RCC 7860 (cell line): ENCODE data around the gene UPF2.
A peak's percentile ranks its signal among the peaks of the same experiment; 100 is the strongest.

Experiments
- DNase-seq: peaks from one replicate; pipeline ENCODE4 v3.0.0-alpha.2; 2015; ENCODE audit warnings: low spot score
- FAIRE-seq: peaks from 2 replicates; lab custom pipeline; 2012; peaks lifted over from hg19 to GRCh38; lab: Jason Lieb, UNC

Gene UPF2

DNA sequence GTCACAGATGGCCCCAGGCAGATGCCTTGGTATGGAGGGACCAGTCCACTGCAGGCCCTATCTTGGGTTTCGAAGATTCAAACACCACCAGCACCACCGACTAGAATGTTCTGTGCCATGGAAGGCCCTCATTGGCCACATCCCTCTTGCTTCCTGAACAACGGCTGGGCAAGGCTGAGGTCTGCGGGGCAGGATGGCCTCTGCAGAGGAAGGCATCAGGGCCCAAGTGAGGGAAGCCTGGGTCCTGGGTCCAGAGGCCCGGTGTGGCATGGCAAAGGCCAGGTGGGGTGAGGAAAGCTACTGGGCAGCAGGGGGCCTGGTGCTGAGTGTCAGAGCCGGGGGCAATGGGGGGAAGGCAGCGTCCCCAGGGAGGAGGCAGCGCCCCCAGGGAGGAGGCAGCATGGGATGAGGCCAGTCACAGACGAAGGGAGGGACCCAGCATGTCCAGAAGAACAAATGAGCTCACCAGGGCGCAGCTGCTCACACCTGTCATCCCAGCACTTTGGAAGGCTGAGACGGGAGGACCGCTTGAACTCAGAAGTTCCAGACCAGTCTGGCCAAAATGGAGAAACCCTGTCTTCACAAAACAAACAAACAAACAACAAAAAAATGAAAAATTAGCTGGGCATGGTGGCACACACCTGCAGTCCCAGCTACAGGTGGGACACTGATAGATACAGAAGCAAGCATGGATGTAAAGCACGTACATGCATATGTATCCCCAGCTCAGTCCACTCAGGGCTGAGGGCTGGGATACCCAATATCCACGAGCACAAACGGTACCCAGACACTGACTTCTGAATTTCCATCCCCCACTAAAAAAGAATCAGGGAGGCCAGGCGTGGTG, 155.0 kb downstream of the UPF2 start:
- FAIRE-seq (no peak), DNase-seq (no peak)

DNA sequence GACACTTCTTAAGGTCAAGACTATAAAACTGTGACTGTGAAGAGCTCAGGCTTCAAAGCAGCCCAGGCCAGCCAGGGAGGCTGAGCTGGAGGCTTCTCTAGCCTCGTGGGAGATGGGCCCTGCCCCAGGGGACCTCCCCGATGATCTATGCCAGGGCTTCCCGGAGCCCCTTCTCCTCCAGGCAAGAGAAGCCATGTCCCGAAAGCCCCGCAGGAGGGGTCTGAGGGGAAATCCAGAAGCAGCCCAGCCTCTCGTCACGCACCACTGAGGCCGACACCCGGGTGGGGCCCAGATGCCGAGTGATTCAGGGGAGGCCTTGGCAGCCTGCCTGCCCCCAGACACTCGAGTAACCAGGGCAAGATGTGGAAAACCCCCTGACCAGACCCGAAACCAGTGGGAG, 155.8 kb downstream of the UPF2 start:
- peak; percentile 88 for FAIRE-seq

DNA sequence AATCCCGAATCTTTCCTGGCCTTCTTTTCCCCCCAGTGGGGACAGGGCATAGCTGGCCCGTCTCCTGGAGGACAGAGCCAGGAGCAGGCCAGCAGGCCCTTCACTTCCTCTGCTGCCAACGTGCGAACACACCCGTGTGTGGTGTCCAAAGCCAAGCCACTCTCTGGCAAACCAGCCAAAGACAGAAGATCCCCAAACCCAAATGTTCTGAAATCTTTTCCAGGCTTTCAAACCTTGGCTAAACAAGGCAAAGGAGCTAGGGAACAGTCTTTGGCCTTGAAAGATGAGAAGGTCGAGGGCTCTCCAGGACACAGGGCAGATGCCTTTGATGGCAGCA, 156.5 kb downstream of the UPF2 start:
- DNase-seq (no peak), FAIRE-seq (no peak)

More for the DNA sequence above, 155.8 kb downstream of the UPF2 start:
- DNase-seq: peak; percentile 90

DNA sequence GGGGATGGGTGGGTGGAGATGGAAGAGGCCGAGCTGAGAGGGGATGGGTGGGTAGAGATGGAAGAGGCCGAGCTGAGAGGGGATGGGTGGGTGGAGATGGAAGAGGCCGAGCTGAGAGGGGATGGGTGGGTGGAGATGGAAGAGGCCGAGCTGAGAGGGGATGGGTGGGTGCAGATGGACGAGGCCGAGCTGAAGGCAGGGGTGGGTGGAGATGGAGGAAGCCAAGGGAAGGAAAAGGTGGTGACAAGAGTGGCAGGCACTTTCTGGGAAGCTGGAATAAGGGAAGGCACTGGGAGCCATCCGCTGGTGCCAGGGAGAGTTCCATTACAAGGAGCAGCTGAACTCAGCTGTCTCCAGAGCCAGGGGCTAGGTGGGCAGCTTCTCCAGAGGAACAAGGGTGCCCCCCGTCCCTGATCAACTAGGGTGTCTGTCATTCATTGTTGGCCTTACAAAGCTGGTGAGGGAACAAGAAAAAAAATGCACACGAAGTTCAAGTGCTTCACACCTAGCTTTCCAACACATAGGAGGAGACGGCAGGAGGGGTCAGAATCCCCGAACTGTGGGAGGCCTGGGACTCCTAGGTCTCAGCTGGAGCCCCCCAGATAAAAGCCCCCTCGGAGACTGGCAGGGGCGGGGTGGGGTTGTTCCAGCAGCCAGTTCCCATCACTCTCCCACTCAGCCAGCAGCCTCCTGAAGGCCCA, 157.0 kb downstream of the UPF2 start:
- FAIRE-seq (no peak), DNase-seq (no peak)

DNA sequence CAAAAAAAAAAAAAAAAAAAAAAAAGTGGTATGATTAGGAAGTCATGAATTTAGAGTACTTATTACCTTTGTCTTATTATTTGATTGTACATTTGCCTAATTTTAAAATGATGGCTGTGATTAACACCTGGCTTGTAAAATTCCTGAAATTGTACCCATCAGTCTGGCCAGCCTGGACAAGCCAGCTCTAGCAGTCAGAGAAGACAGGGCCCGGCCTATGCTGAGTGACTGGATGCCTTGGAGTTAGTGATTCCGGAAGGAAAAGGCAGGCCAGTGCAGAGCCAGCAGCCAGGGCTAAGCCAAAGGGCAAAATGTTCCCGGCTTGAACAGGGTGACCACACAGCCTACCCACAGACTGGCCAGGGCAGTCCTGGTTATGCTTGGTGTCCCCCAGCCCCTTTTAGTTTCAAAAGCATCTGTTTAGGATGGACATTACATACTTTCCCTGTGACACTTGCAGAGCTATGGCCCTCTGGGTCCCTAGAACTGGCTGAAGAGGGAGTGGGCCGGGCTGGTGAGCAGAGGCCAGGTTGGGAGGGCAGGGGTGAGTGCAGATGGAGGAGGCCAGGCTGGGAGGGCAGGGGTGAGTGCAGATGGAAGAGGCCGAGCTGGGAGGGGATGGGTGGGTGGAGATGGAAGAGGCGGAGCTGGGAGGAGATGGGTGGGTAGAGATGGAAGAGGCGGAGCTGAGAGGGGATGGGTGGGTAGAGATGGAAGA, 157.7 kb downstream of the UPF2 start:
- DNase-seq: no peak
- FAIRE-seq: no peak

DNA sequence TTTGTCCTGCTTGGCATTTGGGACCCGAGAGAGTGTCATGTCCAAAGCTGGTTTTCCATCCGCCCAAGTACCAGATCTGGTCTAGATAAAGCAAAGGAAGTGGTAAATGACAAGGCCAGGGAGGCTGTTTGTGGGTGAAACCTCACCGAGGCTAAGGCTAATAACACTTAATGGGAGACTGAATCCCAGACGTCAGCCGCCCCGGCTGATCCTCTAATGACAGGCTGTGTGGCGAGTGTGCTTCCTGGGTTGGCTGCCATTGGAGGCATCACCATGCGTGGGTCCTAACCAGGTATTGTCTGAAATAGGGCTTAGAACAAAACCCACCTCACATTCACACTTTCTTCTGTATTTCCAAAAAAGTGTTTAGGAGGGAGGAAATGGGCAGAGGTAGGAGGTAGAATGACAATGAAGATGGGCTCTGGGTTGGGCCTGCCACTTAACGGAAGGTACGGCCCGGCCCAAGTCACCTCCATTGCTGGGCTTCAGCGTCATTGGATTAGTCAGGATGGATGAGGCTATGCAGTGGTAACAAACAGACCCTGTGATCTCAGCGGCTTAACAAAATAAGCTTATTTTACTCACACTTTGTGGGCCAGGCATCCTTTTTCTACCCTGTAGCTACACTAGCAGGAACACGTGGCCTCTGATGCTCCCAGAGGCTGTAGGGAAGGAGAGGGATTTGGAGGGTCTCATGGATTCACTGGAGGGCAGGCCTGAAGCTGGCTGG, 159.8 kb downstream of the UPF2 start:
- DNase-seq (peak; percentile 93), FAIRE-seq (no peak)

DNA sequence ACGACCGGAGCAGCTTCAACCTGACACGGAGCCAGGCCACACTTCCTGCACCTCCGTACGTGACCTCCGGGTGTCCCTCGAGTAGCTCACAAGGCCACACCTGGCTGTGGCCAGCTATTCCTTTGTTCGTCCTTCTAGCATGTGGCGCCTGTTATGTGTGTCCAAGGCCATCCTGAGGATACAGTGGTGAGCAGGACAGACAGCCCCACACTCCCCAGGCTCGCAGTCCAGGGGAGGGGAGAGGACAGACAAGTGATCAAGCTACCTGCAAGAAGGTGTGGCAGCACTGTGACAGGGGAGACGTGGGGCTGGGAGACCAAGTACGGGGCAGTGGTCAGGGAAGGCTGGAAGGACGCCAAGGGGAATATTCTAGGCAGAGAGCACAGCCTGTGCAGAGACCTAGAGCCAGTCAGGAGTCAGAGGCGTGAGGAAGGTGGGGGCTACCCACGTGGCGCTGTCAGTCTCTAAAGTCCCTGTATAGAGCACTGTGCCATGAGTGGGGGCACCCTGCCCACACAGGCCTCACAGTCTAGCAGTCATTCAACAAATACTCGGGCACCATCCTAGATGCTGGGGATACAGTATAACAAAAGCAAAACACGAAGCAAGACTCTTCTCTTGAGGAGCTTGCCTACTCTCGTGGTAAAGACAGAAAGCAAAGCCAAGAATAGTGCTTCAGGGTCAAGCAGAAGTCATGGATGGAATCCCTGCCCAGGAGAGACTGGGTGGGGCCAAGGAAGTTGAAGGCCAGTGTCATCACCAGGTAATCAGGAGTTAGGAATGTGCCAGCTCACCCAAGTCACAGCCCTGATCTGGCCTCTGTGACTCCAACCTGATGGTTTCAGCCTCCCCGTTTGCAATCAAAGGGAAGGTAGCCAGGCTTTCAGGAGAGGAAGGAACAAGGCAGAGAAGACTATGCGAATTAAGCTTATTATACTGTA, 160.9 kb downstream of the UPF2 start:
- DNase-seq: peak; percentile 98

DNA sequence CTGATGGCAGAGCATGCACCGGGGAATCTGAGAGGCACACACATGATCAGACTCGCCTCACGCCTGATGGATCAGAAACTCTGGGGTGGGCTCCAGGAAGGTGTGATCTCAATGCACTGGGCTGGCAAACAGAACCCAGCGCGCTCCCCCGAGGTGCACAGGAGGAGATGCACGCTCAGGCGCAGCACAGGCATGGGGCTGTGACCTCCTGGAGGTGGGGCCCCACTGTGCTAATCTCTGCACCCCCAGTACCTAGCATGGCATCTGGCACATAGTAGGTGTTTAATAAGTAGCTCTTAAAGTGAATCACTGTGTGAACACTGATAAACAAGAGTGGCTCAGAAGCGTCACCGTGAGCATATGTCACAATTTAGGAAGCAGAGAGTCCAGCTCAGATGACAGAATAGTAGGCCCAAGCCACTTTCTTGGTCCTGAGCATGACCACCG, 161.6 kb downstream of the UPF2 start:
- no peak for FAIRE-seq
- DNase-seq: no peak

More for the DNA sequence above, 160.9 kb downstream of the UPF2 start:
- peak; percentile 92 for FAIRE-seq

DNA sequence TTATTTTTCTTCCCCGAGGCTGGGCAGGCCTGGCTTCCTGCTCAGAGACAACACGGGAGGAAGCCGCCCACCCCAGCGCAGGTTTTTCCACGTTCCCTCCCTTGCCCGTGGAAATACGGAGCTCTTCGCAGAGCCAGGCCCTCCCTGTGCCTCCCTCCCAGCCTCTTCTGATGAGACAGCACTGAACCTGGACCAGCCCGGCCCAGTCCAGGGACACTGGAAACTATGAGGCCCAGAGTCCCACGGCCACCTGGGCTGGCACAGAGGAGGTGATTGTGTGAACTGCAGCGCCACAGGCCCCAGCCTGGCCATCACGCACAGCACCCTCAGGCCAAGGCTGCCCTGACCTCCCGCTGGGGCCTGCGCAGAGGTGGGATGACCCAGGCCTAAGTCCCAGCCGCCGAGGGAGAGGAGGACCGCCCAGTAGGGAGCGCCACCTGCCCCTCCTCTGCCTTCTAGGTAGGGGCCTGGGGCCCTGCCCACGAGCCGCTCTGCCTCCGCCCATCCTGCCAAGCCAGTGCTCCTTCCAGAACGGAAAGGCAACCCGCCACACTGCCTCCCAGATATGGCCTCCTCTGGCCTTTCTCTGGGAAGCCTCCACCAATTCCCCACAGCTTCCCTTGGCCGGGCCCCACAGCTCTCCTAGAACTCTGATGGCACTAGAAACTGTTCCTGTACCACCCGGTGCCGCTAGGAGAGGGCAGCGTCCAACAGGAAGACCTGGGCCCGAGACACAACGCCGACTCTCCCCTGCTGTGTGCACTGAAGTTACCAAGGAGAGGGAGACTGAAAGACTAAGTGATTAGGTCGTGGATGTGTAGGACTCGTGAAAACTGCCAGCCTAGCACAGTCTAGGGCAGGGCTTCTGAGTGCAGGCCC, 162.2 kb downstream of the UPF2 start:
- DNase-seq (peak; percentile 59), FAIRE-seq (no peak)

DNA sequence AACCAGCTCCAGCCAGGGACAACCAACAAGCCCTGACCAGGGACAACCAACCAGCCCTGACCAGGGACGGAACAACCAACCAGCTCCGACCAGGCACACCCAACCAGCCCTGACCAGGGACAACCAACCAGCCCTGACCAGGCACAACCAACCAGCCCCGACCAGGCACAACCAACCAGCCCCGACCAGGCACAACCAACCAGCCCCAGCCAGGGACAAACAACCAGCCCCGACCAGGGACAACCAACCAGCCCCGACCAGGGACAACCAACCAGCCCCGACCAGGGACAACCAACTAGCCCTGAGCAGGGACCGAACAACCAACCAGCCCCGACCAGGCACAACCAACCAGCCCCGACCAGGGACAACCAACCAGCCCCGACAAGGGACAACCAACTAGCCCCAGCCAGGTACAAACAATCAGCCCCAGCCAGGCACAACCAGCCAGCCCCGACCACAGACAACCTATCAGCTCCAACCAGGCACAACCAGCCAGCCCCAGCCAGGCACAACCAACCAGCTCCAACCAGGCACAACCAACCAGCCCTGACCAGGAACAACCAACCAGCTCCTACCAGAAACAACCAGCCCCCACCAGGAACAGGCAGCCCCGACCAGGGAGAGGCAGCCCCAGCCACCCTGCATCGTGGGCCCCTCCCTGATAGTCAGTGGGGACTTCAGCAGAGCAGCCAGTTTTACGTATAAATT, 163.1 kb downstream of the UPF2 start:
- FAIRE-seq (no peak), DNase-seq (no peak)

DNA sequence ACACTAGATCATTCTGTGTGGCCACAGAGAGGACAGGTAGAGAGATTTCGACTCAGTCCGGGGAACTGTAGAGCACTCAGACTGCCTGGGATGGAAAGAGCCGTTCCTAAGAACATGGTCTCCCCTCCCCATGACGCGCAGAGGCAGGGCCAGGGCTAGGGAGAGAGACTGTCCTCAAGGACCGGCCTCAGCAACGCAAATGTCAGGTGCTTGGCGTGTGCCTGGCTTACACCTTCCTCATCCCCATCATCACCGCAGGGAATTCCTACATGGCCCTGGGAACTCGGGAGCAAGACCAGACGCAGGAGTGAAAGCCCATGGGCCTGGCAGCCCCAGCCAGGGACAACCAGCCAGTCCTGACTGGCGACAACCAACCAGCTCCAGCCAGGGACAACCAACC, 163.8 kb downstream of the UPF2 start:
- FAIRE-seq: no peak
- no peak for DNase-seq

DNA sequence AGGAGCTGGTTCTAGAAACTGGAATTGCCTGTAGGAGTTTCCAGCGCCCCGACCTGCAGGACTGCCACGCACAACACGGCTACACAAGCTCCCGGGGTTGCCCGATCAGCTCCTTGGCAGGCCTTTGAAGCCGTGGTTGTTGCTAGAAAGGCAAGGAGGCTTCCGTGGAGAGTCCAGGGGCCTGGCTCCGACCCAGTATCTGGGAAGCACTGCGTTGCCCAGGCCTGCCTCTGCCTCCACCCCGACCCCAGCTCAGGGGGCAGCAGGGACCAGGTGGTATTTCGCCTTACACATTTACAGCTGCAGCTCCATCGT, 165.1 kb downstream of the UPF2 start:
- FAIRE-seq: no peak
- DNase-seq: no peak

DNA sequence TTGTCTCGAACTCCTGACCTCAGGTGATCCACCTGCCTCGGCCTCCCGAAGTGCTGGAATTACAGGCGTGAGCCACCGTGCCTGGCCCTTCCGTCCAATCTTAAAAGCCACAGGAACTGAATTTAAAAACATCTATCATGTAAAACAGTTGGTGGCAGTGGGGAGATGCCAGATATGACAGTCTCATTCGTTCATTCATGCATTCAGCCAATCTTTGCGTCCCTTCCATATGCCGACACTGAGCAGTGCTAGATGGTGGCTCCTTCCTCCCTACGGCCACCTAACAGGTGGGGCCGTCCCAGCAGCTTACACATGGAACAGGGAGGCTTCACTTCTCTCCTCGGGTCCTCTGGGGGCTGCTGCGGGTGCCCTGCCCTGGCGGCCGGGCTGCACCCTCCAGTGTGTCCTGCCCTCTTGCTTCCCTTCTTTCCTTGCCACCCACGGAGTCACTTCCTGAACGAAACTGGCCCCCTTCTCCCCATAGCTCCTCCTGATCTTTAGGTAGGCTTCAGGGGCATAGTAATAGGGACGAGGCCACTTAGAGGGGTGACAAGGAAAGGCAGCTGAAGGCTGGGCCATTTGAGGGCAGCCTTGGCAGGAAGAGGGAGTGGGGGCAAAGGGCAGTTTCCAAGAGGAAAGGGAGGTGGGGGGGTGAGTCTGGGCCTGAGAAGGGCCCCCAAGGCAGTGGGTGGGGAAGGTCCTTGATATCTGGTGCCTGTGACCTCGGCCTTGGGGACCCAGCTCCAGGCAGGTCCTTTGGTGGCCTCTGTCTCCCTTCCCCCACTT, 165.6 kb downstream of the UPF2 start:
- no peak for FAIRE-seq
- no peak for DNase-seq

DNA sequence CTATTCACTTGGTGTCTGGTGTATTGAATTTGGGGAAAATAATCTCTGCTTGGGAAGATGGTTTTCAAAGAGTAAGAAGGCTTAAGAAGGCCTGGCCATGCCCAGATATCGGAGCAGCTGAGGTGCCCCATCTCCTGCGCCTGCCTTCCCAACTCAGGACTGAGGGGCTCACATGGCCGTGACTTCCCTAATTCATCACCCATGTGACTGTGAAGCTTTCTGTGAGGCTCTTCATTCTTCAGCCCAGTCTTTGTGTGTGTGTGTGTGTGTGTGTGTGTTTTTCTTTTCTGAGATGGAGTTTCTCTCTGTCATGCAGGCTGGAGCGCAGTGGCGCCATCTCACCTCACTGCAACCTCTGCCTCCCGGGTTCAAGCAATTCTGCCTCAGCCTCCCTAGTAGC, 166.3 kb downstream of the UPF2 start:
- no peak for FAIRE-seq
- no peak for DNase-seq

DNA sequence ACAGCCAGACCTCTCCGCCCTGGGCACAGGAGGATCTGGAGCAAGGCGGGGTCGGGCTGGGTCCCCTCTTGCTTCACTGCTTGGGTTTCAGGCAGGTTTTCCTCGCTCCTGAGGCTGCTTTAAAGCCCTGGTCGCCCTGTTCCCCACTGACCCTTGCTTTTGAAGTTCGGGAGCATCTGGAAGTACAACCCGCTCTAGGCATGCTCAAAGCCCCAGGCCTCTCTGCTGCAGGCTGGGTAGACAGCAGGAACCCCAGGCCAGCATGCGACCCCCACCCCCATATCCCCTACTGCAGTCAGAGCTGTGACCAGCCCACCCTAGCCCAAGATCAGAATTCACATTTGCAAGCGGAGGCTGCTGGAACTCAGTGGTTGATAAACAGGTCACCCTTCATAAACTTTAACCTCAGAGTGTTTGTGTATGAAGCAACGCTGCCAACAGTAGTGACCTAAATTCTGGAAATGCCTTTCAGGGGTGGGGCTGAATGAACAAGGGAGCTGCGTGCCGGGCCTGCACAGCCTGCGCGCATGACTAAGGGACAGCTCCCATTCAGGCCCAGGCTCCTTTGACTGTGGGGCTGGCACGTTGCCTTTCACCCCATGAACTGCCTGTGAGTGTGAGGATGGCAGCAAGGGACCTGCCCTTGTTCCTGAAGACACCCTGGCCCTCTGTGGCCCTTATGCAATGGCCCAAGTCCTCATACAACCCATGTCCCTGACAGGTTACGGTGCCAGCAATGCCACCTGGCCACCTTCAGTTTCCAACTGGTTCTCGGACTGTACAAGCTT, 166.9 kb downstream of the UPF2 start:
- DNase-seq (peak; percentile 94), FAIRE-seq (peak; percentile 83)

DNA sequence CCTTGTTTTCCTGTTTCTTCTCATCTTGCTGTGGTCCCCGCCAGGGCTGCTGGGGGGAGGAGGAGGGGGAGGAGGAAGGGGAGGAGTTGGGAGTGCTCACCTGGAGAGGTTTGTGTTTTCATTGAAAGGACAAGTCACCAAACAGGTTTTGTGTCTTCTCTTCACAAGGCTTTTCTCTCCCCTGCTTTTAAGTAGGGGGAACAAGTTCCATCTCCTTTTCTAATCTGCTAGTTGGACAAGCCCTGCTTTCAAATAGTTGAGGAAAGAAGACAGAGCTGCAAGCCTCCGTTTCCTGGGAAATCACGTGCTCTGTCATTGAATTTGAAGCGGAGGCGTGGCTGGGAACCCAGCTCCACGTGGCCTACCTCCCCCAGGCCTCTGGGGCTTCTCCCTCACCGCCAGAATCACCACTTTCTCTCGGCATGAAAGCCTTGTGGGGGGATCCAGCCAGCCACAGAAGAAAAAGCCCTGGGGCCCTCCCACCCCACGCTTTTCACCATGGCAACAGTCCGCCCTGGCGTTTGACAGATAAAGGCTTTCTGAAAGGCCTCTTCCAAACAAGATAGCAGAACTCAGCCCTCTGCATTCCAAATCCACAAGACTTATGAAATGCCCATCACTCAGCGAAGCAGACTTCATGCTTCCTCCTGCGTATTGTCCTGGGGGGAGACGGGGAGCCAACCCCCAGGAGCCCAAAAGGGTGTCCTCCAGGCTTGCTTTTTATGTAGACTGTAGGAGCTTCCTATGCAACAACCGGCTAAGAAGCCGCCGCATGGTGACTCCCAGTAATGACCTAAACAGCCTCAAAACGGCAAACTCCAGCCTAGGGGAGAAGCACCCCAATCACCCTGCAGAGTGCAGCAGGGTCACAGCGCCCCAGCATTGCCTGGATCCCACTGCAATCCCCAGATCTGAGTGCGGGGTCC, 167.8 kb downstream of the UPF2 start:
- DNase-seq: no peak
- FAIRE-seq: no peak
